ENCODE measurements around the gene AUNIP. TPM values are rescaled to one million over a fixed set of nuclear protein-coding genes. Genes with fewer than 3 reads are reported as not detected.

Gene AUNIP
- total RNA-seq, 1 donor from 2014 or later, result 4.7 TPM

- Mint-ChIP-seq H3K4me1 (ENCODE audit: low read depth) (no peaks in the 10 kb centered on the region), H3K36me3 (ENCODE audit: insufficient read depth) (peaks cover 6% of the 10 kb centered on the region), H3K27me3 (no peaks in the 10 kb centered on the region), H3K9me3 (ENCODE audit: low read depth) (no peaks in the 10 kb centered on the region), H3K4me3 (ENCODE audit: low read depth) (no peak overlapping the region), H3K27ac (no peak overlapping the region)
- TF ChIP-seq CTCF (IDR thresholded peaks at IDR 0.05; ENCODE audit: unreplicated experiment), result no peak
- DNase-seq (ENCODE audit: low spot score, unreplicated experiment), result no peak
These were observed 49.3 kb downstream of the AUNIP start for GRCh38 chr1:25809929-25810328.

- no peaks in the 10 kb centered on the region for H3K27me3 Mint-ChIP-seq
- no peak overlapping the region for H3K27ac Mint-ChIP-seq
These were observed 49.9 kb downstream of the AUNIP start for GRCh38 chr1:25809283-25809926.

GRCh38 chr1:25808481-25809244 is 50.6 kb downstream of the AUNIP start:
- Mint-ChIP-seq H3K9me3 (ENCODE audit: low read depth) (no peaks in the 10 kb centered on the region), H3K27ac (no peak overlapping the region)
- no peak for DNase-seq (ENCODE audit: low spot score, unreplicated experiment)

More at GRCh38 chr1:25809283-25809926, 49.9 kb downstream of the AUNIP start:
- no peaks in the 10 kb centered on the region for H3K4me1 Mint-ChIP-seq (ENCODE audit: low read depth)
- no peak for TF ChIP-seq CTCF (IDR thresholded peaks at IDR 0.05; ENCODE audit: unreplicated experiment)
- peaks cover 4% of the 10 kb centered on the region for H3K36me3 Mint-ChIP-seq (ENCODE audit: insufficient read depth)
- no peaks in the 10 kb centered on the region for H3K9me3 Mint-ChIP-seq (ENCODE audit: low read depth)
- no peak overlapping the region for H3K4me3 Mint-ChIP-seq (ENCODE audit: low read depth)
- no peak for DNase-seq (ENCODE audit: low spot score, unreplicated experiment)

GRCh38 chr1:25807480-25808390 is 51.5 kb downstream of the AUNIP start:
- no peak overlapping the region for H3K27ac Mint-ChIP-seq
- peaks cover 4% of the 10 kb centered on the region for H3K36me3 Mint-ChIP-seq (ENCODE audit: insufficient read depth)
- H3K27me3 Mint-ChIP-seq, result no peaks in the 10 kb centered on the region
- no peaks in the 10 kb centered on the region for H3K9me3 Mint-ChIP-seq (ENCODE audit: low read depth)
- no peak for DNase-seq (ENCODE audit: low spot score, unreplicated experiment)
- H3K4me3 Mint-ChIP-seq (ENCODE audit: low read depth), result no peak overlapping the region
- no peak for TF ChIP-seq CTCF (IDR thresholded peaks at IDR 0.05; ENCODE audit: unreplicated experiment)
- H3K4me1 Mint-ChIP-seq (ENCODE audit: low read depth), result peaks cover 2% of the 10 kb centered on the region

More at GRCh38 chr1:25808481-25809244, 50.6 kb downstream of the AUNIP start:
- no peak overlapping the region for H3K4me3 Mint-ChIP-seq (ENCODE audit: low read depth)
- H3K4me1 Mint-ChIP-seq (ENCODE audit: low read depth), result no peaks in the 10 kb centered on the region
- H3K36me3 Mint-ChIP-seq (ENCODE audit: insufficient read depth), result peaks cover 4% of the 10 kb centered on the region
- H3K27me3 Mint-ChIP-seq, result no peaks in the 10 kb centered on the region
- TF ChIP-seq CTCF (IDR thresholded peaks at IDR 0.05; ENCODE audit: unreplicated experiment), result no peak

- no peak for DNase-seq (ENCODE audit: low spot score, unreplicated experiment)
- no peak for TF ChIP-seq CTCF (IDR thresholded peaks at IDR 0.05; ENCODE audit: unreplicated experiment)
- no peak overlapping the region for H3K4me3 Mint-ChIP-seq (ENCODE audit: low read depth)
- H3K27me3 Mint-ChIP-seq, result no peaks in the 10 kb centered on the region
- no peak overlapping the region for H3K27ac Mint-ChIP-seq
- H3K36me3 Mint-ChIP-seq (ENCODE audit: insufficient read depth), result peaks cover 4% of the 10 kb centered on the region
- H3K4me1 Mint-ChIP-seq (ENCODE audit: low read depth), result peaks cover 3% of the 10 kb centered on the region
- H3K9me3 Mint-ChIP-seq (ENCODE audit: low read depth), result no peaks in the 10 kb centered on the region
These were observed 52.8 kb downstream of the AUNIP start for GRCh38 chr1:25806418-25806817.
